SK-N-MC (cell line): Measurements from ENCODE around the gene PRRX2.
A peak's percentile ranks its signal among the peaks of the same experiment; 100 is the strongest.

Experiments used
- DNase-seq: peaks from one replicate; pipeline ENCODE4 v3.0.0-alpha.2; 2011; ENCODE audit warnings: low read depth, low spot score
- H3K27ac ChIP-seq: fragments of 200-600 bp; sonication (generic); 2 replicates; pipeline ENCODE4 v1.5.1; 2016; ENCODE audit warnings: mixed run types
- H3K36me3 ChIP-seq: fragments of 200-600 bp; sonication (generic); 2 replicates; pipeline ENCODE4 v1.6.1; 2017; ENCODE audit warnings: antibody characterized with exemption, low read length, mixed read lengths; ENCODE audit not compliant: insufficient read depth
- H3K4me3 ChIP-seq: fragments of 200-600 bp; sonication (generic); 2 replicates; pipeline ENCODE4 v1.5.1; 2016
- H3K9ac ChIP-seq: fragments of 200-600 bp; sonication (generic); 2 replicates; pipeline ENCODE4 v1.8.0; 2017; ENCODE audit warnings: mixed run types, mixed read lengths; ENCODE audit not compliant: insufficient read length
- H3K9me3 ChIP-seq: fragments of 200-600 bp; sonication (generic); 2 replicates; pipeline ENCODE4 v1.6.1; 2017; ENCODE audit warnings: low read depth, mild to moderate bottlenecking, antibody characterized with exemption, low read length, moderate library complexity, mixed read lengths
- EZH2 ChIP-seq: fragments of 200-600 bp; sonication (generic); IDR thresholded peaks from one replicate; pipeline ENCODE4 v1.6.1; 2017; ENCODE audit warnings: antibody characterized with exemption
- FOXP2 ChIP-seq: optimal IDR thresholded peaks from 2 replicates; pipeline ENCODE3; 2011; ENCODE audit warnings: mild to moderate bottlenecking, moderate library complexity; ENCODE audit not compliant: insufficient read depth; ENCODE audit errors: extremely low read length, control extremely low read depth
- POLR2AphosphoS5 ChIP-seq: IDR thresholded peaks from 2 replicates; pipeline ENCODE4 v1.6.1; 2012; ENCODE audit warnings: mild to moderate bottlenecking, low read depth, low read length, borderline replicate concordance

The PRRX2 gene

GRCh38 chr9:129640871-129641749, 24.3 kb upstream of the PRRX2 start:
- peak overlapping the region; percentile 90 for H3K27ac ChIP-seq
- no peak for DNase-seq
- TF ChIP-seq FOXP2, result no peak
- TF ChIP-seq POLR2AphosphoS5, result no peak
- no peak for TF ChIP-seq EZH2

DNA sequence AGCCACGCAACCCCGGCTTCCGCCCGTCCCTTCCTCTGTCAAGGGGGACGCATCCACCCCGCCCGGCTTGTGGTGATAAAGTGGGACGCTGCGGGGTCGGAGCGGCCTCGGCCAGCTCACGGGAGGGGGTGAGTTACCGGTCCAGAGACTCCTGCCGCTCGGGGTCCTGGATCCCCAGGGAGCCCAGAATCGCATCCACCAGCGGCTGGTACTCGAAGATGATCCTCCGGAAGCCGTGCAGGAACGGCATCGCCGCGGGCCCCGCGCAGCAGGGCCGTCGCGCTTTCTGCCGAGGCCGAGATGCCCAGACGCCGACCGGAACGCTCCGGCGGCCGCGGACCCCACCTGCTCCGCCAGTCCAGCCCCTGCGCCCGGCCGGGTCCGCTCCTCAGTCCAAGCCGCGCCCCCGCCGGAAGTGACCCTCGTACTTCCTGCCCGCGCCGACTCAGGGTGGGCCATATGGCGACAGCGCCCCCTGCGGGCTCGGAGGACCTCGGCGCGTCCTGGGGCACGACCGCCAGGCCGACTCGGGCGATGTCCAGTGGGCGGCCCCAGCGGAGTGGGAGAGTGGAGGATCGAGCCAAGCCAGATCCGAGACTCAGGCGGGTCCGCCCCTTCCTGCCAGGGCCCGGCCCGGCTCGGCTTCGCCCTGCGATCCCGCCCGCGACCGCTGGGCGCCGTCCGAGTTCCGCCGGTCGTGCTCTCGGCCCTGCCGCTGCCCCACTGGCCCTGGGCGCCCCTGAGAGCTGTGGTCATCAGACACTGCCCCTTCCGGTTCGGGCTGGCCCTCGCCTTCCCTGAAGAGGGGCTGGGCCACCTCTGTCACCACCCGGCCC, 23.5 kb upstream of the PRRX2 start, which contains the start of gene ASB6:
Gene ASB6, minus strand, starts transcription at position 402 of the 836 bp plus-strand sequence. Its CDS starts 152 bp downstream, at position 250.
- H3K27ac ChIP-seq, result peak within 1 kb of the TSS; percentile 90

More at GRCh38 chr9:129640871-129641749, 24.3 kb upstream of the PRRX2 start:
- no peaks in the 10 kb centered on the region for H3K9me3 ChIP-seq
- H3K4me3 ChIP-seq, result peak overlapping the region; percentile 98
- H3K9ac ChIP-seq, result peak overlapping the region; percentile 85
- peaks cover 26% of the 10 kb centered on the region for H3K36me3 ChIP-seq

GRCh38 chr9:129643706-129644105, 21.7 kb upstream of the PRRX2 start:
- TF ChIP-seq FOXP2 (no peak), POLR2AphosphoS5 (no peak), EZH2 (no peak)
- no peaks in the 10 kb centered on the region for H3K9me3 ChIP-seq
- H3K27ac ChIP-seq, result no peak overlapping the region
- H3K4me3 ChIP-seq, result no peak overlapping the region
- no peak for DNase-seq
- no peak overlapping the region for H3K9ac ChIP-seq
- H3K36me3 ChIP-seq, result peaks cover 7% of the 10 kb centered on the region

More for the DNA sequence above, 23.5 kb upstream of the PRRX2 start, which contains the start of gene ASB6:
- no peak for DNase-seq
- peaks cover 24% of the 10 kb centered on the region for H3K36me3 ChIP-seq
- TF ChIP-seq POLR2AphosphoS5, result peak; percentile 67; the same call in 1 of the 2 replicates
- no peak for TF ChIP-seq EZH2
- TF ChIP-seq FOXP2, result peak; percentile 67
- H3K4me3 ChIP-seq, result peak within 1 kb of the TSS; percentile 98
- peak within 1 kb of the TSS; percentile 85 for H3K9ac ChIP-seq
- no peaks in the 10 kb centered on the region for H3K9me3 ChIP-seq

GRCh38 chr9:129644365-129644764, 21.1 kb upstream of the PRRX2 start:
- Histone ChIP-seq H3K27ac (peak overlapping the region; percentile 50; the same call in 1 of the 2 replicates), H3K9ac (peak overlapping the region; percentile 37), H3K4me3 (no peak overlapping the region), H3K9me3 (no peaks in the 10 kb centered on the region), H3K36me3 (peaks cover under 1% of the 10 kb centered on the region; the same call in 1 of the 2 replicates)
- TF ChIP-seq FOXP2 (no peak), POLR2AphosphoS5 (no peak), EZH2 (no peak)
- DNase-seq, result no peak

DNA sequence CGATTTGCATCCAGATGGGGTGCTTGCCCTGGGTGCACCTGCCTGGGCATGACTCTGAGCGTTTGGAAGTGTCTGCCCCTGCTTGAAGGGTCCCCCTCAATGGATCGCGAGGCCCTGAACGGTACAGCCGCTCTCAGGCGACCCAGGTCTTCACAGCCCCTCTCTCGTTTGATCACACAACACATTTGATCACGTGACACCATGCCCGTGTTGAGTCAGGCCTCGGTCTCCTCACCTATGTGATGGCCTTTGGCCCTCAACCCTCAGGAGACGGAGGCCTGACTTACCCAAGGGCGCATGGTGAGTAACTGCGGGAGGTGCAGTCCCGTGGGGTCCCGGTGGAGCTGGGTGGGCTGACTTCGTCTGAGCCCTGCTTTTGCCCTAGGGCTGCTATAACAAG, 20.5 kb upstream of the PRRX2 start:
- Histone ChIP-seq H3K4me3 (no peak overlapping the region), H3K27ac (peak overlapping the region; percentile 50; the same call in 1 of the 2 replicates), H3K36me3 (no peaks in the 10 kb centered on the region), H3K9ac (peak overlapping the region; percentile 37), H3K9me3 (no peaks in the 10 kb centered on the region)
- TF ChIP-seq POLR2AphosphoS5 (no peak), EZH2 (no peak), FOXP2 (no peak)
- no peak for DNase-seq

DNA sequence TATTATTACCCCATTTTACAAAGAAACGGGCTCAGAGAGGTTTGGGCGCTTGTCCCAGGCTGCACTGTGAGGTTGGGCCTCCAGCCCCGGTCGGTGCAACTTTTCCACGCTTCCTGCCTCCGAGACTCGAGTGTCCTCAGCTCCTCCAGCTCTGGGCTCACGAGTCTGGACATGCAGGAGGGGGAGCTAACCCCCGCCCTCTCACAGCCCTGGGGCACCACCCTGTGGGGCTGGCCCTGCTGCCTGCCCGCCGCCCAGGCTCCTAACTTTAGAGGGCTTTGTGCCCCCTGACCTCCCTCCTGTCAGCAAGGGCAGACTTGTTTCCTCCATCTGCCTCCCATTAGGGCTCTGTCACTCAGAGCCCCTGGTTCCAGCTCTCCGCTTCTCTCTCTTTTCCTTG, 19.2 kb upstream of the PRRX2 start:
- H3K4me3 ChIP-seq, result no peak overlapping the region
- no peaks in the 10 kb centered on the region for H3K9me3 ChIP-seq
- TF ChIP-seq EZH2, result no peak
- no peak for TF ChIP-seq FOXP2
- TF ChIP-seq POLR2AphosphoS5, result no peak
- H3K9ac ChIP-seq, result no peak overlapping the region
- DNase-seq, result no peak
- H3K27ac ChIP-seq, result no peak overlapping the region
- no peaks in the 10 kb centered on the region for H3K36me3 ChIP-seq

- no peak for DNase-seq
- Histone ChIP-seq H3K36me3 (no peaks in the 10 kb centered on the region), H3K27ac (no peak overlapping the region), H3K4me3 (no peak overlapping the region), H3K9ac (no peak overlapping the region), H3K9me3 (no peaks in the 10 kb centered on the region)
- TF ChIP-seq EZH2, result no peak
- TF ChIP-seq POLR2AphosphoS5, result no peak
- TF ChIP-seq FOXP2, result no peak
Observed at GRCh38 chr9:129646654-129647053, 18.8 kb upstream of the PRRX2 start.

DNA sequence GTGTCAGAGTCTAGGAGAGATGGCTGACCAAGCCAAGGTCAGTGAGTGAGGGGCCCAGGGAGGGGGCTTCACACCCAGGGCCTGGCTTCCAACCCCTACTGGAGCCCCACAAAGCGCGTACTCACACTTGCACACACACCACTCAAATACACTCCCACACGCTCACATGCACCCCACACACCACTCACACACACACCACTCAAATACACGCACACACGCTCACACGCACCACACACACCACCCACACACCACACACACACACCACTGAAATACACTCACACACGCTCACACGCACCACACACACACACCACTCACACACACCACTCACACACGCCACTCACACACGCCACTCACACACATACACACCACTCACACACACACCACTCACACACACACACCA, 17.8 kb upstream of the PRRX2 start:
- Histone ChIP-seq H3K27ac (no peak overlapping the region), H3K9ac (no peak overlapping the region), H3K4me3 (no peak overlapping the region), H3K36me3 (no peaks in the 10 kb centered on the region), H3K9me3 (no peaks in the 10 kb centered on the region)
- DNase-seq, result no peak
- no peak for TF ChIP-seq POLR2AphosphoS5
- TF ChIP-seq EZH2, result no peak
- TF ChIP-seq FOXP2, result no peak
